ENCODE data around the gene AKAP6. TPM values are rescaled to one million over a fixed set of nuclear protein-coding genes. Genes with fewer than 3 reads are reported as not detected.

The AKAP6 gene
- total and polyA plus RNA-seq, 10 of the 15 experiments (the other 5 are each of a cell fraction or from before 2014, with no cell fraction given): 0.35 to 5.9 (median 2.2) TPM

DNA sequence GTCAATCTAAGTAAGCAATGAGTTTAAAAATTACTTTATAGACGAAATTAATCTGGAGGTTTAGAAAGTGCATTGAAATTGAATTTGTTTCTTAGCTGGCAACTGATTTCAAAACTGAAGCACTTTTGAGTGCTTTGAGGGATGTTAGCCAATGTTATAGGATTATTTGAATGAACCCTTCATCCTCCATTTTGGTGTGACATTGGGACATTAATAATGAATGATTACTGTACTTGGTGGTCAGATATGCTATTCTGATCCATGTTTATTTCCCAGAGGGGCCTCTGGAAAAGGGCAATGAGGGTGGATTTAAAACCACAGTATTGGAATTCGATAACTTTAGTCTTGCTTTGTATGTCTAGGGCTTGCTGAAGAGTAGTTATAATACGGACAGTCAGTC lies 183.2 kb downstream of the AKAP6 start (continued):
- TF ChIP-seq, protein P1, sequence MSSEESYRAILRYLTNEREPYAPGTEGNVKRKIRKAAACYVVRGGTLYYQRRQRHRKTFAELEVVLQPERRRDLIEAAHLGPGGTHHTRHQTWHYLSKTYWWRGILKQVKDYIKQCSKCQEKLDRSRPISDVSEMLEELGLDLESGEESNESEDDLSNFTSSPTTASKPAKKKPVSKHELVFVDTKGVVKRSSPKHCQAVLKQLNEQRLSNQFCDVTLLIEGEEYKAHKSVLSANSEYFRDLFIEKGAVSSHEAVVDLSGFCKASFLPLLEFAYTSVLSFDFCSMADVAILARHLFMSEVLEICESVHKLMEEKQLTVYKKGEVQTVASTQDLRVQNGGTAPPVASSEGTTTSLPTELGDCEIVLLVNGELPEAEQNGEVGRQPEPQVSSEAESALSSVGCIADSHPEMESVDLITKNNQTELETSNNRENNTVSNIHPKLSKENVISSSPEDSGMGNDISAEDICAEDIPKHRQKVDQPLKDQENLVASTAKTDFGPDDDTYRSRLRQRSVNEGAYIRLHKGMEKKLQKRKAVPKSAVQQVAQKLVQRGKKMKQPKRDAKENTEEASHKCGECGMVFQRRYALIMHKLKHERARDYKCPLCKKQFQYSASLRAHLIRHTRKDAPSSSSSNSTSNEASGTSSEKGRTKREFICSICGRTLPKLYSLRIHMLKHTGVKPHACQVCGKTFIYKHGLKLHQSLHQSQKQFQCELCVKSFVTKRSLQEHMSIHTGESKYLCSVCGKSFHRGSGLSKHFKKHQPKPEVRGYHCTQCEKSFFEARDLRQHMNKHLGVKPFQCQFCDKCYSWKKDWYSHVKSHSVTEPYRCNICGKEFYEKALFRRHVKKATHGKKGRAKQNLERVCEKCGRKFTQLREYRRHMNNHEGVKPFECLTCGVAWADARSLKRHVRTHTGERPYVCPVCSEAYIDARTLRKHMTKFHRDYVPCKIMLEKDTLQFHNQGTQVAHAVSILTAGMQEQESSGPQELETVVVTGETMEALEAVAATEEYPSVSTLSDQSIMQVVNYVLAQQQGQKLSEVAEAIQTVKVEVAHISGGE (CRISPR knock-in tag; IDR thresholded peaks at IDR 0.05): no peak
- TF ChIP-seq, protein P2, sequence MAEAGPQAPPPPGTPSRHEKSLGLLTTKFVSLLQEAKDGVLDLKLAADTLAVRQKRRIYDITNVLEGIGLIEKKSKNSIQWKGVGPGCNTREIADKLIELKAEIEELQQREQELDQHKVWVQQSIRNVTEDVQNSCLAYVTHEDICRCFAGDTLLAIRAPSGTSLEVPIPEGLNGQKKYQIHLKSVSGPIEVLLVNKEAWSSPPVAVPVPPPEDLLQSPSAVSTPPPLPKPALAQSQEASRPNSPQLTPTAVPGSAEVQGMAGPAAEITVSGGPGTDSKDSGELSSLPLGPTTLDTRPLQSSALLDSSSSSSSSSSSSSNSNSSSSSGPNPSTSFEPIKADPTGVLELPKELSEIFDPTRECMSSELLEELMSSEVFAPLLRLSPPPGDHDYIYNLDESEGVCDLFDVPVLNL (IDR thresholded peaks at IDR 0.05; ENCODE audit: low read depth, low read length): no peak

DNA sequence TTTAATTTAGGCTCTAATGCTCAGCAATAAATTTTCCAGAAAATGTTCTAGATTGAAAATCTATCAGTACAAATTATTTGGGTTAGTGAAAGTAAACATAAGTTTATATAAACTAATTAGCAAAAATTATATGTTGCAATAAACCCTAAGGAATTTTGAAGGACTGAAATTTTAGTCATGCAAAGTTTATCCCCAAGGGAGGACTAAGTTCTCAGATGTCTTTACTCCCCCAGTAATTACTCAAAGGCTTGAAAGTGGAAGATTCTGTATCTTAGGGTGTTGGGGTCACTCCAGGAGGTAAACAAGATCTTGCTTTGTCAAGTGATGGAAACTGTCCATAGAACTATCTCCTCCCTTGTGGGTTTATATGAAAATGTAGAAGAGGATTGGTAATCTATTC lies 183.7 kb downstream of the AKAP6 start:
- H3K36me3 ChIP-seq (ENCODE audit: control insufficient read depth in 2 of 2, insufficient read depth in 2 of 2, low read length in 1 of 2): no peaks in the 10 kb centered on the region
- in situ Hi-C loops (cut with MboI): no loop called here
- no peaks in the 10 kb centered on the region for H4K20me1 ChIP-seq (ENCODE audit: control insufficient read depth, insufficient read depth)
- TF ChIP-seq MYC (IDR thresholded peaks at IDR 0.05; ENCODE audit: insufficient read depth, insufficient read length, insufficient replicate concordance, low read length, severe bottlenecking) (no peak), GABPA (IDR thresholded peaks at IDR 0.05; ENCODE audit: low read depth) (no peak), NFXL1 (IDR thresholded peaks at IDR 0.05; ENCODE audit: borderline replicate concordance) (no peak), TARDBP (IDR thresholded peaks at IDR 0.05; ENCODE audit: borderline replicate concordance) (no peak), FOXM1 (IDR thresholded peaks at IDR 0.05; ENCODE audit: low read depth, low read length) (no peak), HDAC6 (IDR thresholded peaks at IDR 0.05; ENCODE audit: unreplicated experiment) (no peak), JUNB (IDR thresholded peaks at IDR 0.05) (no peak)
- TF ChIP-seq, protein P3, sequence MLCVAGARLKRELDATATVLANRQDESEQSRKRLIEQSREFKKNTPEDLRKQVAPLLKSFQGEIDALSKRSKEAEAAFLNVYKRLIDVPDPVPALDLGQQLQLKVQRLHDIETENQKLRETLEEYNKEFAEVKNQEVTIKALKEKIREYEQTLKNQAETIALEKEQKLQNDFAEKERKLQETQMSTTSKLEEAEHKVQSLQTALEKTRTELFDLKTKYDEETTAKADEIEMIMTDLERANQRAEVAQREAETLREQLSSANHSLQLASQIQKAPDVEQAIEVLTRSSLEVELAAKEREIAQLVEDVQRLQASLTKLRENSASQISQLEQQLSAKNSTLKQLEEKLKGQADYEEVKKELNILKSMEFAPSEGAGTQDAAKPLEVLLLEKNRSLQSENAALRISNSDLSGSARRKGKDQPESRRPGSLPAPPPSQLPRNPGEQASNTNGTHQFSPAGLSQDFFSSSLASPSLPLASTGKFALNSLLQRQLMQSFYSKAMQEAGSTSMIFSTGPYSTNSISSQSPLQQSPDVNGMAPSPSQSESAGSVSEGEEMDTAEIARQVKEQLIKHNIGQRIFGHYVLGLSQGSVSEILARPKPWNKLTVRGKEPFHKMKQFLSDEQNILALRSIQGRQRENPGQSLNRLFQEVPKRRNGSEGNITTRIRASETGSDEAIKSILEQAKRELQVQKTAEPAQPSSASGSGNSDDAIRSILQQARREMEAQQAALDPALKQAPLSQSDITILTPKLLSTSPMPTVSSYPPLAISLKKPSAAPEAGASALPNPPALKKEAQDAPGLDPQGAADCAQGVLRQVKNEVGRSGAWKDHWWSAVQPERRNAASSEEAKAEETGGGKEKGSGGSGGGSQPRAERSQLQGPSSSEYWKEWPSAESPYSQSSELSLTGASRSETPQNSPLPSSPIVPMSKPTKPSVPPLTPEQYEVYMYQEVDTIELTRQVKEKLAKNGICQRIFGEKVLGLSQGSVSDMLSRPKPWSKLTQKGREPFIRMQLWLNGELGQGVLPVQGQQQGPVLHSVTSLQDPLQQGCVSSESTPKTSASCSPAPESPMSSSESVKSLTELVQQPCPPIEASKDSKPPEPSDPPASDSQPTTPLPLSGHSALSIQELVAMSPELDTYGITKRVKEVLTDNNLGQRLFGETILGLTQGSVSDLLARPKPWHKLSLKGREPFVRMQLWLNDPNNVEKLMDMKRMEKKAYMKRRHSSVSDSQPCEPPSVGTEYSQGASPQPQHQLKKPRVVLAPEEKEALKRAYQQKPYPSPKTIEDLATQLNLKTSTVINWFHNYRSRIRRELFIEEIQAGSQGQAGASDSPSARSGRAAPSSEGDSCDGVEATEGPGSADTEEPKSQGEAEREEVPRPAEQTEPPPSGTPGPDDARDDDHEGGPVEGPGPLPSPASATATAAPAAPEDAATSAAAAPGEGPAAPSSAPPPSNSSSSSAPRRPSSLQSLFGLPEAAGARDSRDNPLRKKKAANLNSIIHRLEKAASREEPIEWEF (IDR thresholded peaks at IDR 0.05; ENCODE audit: insufficient replicate concordance, low read depth, low read length): no peak
- TF ChIP-seq, protein P4, sequence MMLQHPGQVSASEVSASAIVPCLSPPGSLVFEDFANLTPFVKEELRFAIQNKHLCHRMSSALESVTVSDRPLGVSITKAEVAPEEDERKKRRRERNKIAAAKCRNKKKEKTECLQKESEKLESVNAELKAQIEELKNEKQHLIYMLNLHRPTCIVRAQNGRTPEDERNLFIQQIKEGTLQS (IDR thresholded peaks at IDR 0.05; ENCODE audit: borderline replicate concordance, extremely low read depth, low read depth, low read length): no peak
- TF ChIP-seq, protein P2 (IDR thresholded peaks at IDR 0.05; ENCODE audit: low read depth, low read length): no peak
- no peaks in the 10 kb centered on the region; a peak in 1 of 4 replicates for H3K27me3 ChIP-seq (replicated peaks in 1 of 2; ENCODE audit: control insufficient read depth in 2 of 2, insufficient read depth in 2 of 2, low read length in 1 of 2)
- H3K9me3 ChIP-seq (replicated peaks; ENCODE audit: control insufficient read depth, insufficient read depth, low read length): no peaks in the 10 kb centered on the region
- no peak overlapping the region for H3K9ac ChIP-seq (ENCODE audit: control insufficient read depth, insufficient read depth, low read length)
- no peak overlapping the region for H3K4me3 ChIP-seq
- intact Hi-C loops (cut with micrococcal nuclease; ENCODE audit: unreplicated experiment): no loop called here
- ATAC-seq (no peak), DNase-seq (ENCODE audit: low read depth, low spot score) (no peak), FAIRE-seq (no peak)
- H3K27ac ChIP-seq (ENCODE audit: control insufficient read depth, insufficient read depth): no peak overlapping the region
- H3K4me1 ChIP-seq (ENCODE audit: control insufficient read depth, insufficient read depth, low read length): no peaks in the 10 kb centered on the region
- ChIA-PET POLR2A (no interaction called here), RAD21 (ENCODE audit: unreplicated experiment) (interaction anchor here (1.2 to 1.8 kb wide), 3 partner anchors 46 to 442 kb away, joined by 3 to 12 read pairs (median 3); no protein-coding TSS in a partner anchor), CTCF (interaction anchor here (1.2 to 2.2 kb wide), 4 partner anchors 8 to 23 kb away, joined by 3 to 11 read pairs (median 4); no protein-coding TSS in a partner anchor), SMC1A (ENCODE audit: uncharacterized antibody, unreplicated experiment) (no interaction called here)
- no TSS peak for BruUV-seq (replicated peaks)
- no peaks in the 10 kb centered on the region for H3K79me2 ChIP-seq (ENCODE audit: control insufficient read depth, insufficient read depth, low read length)
- no peak overlapping the region for H2AFZ ChIP-seq (ENCODE audit: control insufficient read depth, low read depth, low read length)
- no peak overlapping the region for H3K4me2 ChIP-seq (ENCODE audit: control insufficient read depth, insufficient read depth)
